GM19035 (cell line): ENCODE data around the gene JAG1.

Experiments used
- ATAC-seq: cut with Tn5 transposase; IDR thresholded peaks from one replicate; pipeline ENCODE4 v1.9.1; 2021; ENCODE audit not compliant: unreplicated experiment

The JAG1 gene

DNA sequence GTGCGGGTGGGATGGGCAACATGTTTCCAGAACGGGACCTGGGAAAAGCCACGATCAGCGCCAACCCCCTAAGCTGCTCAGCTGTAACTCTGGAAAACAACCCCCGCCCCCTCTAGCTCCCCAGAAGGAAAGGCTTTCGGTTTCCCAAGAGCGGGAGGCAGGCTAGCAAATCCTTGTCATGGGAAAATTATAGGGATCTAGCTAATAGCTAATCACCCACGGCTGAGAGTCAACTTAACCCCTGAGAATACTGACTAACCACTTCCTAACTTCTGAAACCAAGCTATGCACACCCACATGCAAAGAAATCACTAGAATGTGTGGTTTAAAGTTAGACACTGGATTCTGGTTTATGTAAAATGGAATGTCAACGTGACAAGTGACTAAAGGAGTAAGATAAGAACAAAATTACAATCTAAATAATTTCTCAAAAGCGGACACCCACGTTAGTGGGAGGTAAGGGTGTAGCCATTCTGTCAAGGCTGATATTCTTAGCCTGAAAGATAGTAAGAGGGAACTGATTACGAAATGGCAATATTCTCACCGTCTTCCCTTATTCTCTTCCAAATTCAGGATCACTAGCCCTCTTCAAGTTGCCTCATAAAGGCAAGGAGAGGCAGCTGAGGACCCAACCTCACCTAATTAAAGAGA is 20.1 kb downstream of the JAG1 start:
- no peak for ATAC-seq

DNA sequence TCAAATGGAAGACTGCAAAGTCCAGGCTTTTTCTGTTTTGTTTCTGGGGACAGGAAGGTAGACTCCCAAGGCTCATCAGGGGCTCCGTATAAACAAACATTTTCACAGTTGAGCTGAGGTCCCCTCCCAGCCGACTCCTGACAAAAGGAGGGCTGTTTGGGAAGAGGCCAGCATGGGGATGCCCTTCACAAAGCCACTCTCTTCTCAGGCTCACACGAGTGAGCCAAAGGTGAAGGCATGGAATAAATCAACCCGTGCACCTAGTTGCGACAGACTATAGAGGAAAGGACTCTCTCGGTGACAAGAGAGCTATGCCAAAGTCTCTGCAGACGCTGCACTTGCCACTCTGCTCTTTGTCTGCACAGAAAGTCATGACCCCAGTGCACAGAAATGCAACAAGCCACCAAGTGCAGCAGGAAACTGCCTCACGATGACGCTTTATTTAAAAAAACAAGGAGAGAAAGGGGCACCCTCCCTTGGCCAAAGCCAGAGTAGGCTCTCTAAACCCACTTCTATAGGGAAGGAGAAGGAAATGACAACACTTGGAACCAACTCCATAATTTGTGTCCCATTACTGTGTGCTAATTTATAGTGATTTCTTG is 21.0 kb downstream of the JAG1 start:
- no peak for ATAC-seq

DNA sequence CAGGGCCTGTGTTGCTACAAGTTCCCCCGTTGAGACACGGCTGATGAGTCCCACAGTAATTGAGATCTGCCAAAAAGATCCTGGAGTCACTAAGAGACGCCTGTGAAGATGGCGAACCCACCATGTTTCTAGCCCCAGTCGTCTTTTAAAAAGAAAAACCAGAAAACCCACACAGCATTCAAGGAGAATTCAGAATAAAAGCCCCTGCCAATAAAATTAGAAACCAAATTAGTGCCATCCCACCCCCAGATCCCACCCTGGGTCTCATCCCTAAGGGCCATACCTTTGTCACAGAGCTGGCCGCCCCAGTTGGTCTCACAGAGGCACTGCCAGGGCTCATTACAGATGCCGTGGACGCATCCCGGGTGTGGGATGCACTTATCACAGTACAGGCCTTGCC is 21.6 kb downstream of the JAG1 start:
- no peak for ATAC-seq

DNA sequence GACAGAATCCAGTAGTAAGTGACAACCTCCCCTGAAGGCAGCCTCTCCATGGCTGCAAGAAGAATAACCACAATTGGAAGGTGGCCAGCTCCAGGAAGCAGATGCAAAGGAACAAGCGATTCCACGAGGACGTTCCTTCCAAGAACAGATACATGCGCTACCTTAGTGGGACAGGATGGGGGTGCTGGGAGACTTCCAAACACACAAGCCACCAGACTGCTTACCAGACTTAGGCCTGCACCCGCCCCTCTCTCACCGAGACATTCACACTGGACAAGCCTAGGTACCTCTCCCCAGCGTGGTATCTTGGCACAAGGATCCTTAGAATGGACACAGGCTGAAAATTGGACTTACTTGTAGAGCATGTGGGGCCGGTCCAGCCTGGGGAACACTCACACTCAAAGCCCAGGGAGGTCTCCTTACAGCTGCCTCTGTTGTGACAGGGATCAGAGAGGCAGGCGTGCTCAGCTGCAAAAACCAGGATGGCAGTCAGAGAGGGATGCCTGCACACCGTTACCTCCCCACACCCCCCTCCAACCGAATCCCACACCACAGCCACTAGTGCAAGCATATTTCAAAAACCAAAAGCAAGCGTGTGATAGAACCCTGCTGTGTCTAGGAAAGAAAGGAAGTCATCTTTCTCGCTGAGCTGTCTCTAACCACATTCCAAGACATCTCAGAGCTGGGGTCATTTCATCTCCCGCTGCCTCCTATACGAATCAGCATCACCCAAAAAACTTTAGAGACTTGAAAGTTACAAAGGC is 22.4 kb downstream of the JAG1 start:
- no peak for ATAC-seq

DNA sequence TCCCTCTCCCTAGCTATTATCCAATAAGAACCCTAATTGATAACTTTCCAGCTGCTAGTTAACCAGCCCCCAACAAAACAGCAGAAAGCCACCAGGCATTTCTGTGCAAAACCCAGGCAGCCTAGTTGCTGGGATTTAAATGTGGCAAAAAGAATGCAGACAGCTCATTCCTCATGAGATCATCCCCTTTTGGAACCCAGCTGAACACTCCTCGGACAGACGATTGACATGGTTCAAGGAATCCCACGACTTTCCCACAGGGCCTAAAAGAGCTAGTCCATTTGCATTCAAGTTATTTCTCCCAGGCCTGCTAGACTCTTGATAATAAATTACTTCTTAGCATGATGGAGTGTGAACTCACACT is 24.0 kb downstream of the JAG1 start:
- ATAC-seq = no peak

DNA sequence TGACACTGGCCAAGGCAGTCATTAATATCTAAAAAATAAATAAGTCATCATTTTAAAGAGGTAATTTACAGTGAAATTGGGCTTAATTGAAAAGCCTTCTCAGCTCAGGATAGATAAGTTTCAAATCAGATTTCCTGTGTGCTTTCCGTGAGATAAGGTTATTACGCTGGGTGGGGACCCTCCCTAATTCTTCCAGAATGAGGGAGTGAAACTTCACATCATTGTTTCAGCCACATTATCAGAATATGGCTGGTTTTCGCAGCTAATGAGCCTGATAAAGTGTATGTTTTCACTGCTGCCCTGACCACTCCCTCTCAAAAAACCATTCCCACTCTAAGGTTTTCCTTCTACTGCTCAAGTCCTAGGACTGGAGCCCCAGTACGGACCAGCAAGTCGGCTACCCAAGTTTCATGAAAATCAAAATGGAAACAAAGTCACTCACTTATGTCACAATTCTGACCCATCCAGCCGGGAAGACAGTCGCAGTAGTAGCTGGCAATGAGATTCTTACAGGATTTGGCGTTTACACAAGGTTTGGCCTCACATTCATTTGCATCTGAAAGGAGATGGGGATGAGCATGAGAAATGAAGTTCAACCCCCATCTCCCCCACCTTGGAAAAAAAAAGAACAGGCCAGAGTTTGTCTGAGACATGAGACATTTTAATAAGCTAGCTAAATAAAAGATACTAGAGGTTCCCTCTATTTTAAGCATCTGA is 24.6 kb downstream of the JAG1 start:
- no peak for ATAC-seq

DNA sequence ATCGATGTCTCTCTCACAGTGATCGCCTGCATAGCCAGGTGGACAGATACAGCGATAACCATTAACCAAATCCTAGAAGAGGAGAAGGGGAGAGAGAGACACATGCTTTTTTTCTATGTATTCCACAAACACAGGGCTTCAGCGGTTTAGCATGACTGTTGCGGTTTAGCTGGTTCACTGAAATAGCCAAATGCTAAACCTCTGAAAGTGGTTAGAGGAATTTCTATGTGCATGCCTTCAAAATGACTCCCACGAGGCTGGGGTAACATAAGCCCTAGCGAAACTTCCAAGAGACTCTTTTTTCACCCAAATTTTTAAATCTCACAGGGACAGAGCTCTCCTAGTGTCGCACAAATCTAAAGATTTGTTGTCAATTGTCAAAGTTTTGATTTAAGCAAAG is 25.1 kb downstream of the JAG1 start:
- ATAC-seq = no peak

DNA sequence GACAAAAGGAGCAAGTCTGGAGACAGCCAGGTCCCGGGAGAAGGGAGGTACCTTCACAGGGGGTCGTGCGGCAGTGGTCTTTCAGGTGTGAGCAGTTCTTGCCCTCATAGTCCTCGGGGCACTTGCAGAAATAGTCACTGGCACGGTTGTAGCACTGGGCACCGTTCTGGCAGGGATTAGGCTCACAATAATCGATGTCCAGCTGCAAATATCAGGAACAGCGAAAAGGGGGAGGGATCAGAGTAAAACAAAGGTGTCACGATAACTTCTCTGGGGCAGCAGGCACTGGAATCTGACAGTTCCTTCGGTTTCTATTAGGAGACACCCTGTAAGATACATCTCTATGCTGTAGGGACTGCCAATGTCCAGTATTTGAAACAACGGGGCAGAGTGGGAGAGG is 25.9 kb downstream of the JAG1 start:
- no peak for ATAC-seq

DNA sequence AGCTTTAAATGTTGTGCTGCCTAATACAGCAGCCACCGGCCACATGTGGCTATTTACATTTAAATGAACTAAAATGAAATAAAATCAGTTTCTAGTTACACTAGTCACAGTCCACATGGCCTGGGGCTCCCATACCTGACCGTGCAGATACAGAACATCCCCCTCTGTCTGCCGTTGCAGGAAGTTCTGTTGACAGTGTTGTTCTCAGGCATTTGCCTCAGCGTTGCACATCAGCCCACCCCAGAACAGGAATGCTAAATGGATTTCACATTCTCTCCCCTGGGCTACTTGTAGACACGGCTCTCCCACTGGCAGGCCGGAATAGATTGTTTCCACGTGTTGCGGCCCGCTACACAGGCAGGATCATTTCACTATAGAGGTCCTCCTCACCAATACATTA is 26.3 kb downstream of the JAG1 start:
- ATAC-seq = no peak

DNA sequence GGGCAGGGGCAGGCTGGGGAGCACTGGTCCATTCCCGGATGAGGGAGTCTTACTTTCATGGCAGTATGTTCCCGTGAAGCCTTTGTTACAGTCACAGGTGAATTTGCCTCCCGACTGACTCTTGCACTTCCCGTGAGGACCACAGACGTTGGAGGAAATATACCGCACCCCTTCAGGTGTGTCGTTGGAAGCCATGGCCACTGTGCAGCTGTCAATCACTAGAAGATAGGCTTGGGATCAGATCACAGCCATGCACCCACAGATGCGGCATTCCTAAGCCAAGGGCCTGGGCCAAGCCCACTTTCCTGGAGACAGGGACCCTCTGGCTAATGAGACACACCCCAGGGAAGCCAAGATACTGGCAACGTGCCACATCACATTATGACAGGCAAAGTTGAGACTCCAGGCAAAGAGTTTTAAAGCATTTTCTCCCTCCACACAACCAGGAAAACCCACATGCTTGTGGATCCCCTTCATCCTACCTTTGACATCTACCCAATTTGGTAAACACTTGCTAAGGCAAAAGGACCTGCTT is 26.8 kb downstream of the JAG1 start:
- ATAC-seq = no peak

DNA sequence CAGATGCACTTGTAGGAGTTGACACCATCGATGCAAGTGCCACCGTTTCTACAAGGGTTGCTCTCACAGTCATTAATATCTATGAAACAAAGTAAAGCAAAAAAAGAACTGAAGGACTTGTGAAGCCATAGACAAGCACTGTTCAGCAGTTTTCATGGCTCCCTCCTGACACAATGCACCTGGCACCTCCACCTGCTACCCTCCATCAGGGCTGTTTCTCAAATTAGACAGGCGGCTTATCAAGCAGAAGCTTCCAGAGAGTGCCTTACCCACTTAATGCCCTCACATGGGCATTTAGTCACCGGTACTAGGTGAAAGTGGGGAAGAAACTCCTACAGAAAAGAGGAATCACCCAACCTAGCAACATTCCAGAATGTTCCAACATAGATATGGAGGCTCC is 27.8 kb downstream of the JAG1 start:
- no peak for ATAC-seq

DNA sequence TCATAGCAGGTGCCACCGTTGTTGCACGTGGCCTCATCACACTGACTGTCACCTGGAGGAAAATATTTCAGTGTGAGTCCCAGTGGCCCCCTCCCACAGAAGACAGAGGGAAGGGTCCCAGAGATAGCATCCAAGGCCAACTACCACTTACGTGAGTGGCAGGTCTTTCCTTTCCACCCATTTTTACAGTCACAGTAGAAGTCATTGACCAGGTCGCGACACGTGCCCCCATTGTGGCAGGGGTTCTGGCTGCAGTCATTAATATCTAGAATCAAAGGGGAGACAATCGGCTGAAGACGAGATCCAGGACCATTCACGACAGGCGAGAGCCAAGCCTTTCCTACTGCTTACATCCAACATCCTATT is 28.6 kb downstream of the JAG1 start:
- ATAC-seq = no peak

DNA sequence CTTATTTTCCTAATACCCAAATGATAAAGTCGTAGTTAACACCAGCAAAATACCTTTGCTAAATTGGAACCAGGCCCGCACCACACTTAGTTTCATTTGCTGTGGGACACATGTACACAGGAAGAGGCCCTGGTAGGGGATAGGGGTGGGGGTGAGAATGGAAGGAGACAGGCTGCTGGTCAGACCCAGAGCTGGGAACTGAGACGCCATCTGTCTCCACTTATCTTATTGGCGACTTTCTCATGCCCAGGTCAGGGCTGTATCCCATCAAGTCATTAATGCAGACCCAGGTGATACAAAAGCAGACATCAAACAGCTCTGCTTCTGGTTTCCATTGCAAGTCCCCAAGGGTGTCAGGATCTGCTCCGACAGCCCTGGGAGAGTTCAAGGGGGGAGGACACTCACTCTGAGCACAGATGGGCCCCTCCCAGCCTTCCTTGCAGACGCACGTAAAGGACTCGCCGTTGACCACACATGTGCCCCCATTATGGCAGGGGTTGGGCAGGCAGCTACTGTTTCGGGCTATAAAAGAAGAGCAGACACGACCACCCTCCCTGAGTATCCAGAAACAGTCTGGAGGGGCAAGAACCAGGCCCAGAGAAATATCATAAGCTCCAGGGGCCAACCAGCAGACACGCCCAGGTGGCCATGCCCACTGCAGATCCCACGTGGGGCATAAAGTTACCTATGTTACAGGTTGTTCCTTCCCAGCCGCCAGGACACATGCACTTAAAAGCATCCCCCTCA is 29.2 kb downstream of the JAG1 start:
- no peak for ATAC-seq

DNA sequence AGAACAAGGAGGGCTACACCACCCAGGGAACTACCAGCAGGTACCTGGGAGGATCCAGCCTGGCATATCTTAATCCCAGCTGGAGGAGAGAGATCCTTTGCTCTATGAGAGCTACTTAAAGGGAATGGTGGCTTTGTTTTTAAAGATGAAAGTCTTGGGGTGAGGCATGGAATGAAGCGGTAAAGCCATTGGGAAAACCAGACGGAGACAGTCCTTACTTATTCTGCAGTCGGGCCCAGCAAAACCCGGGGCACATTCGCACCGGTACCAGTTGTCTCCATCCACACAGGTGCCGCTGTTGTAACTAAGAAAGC is 30.3 kb downstream of the JAG1 start:
- no peak for ATAC-seq

DNA sequence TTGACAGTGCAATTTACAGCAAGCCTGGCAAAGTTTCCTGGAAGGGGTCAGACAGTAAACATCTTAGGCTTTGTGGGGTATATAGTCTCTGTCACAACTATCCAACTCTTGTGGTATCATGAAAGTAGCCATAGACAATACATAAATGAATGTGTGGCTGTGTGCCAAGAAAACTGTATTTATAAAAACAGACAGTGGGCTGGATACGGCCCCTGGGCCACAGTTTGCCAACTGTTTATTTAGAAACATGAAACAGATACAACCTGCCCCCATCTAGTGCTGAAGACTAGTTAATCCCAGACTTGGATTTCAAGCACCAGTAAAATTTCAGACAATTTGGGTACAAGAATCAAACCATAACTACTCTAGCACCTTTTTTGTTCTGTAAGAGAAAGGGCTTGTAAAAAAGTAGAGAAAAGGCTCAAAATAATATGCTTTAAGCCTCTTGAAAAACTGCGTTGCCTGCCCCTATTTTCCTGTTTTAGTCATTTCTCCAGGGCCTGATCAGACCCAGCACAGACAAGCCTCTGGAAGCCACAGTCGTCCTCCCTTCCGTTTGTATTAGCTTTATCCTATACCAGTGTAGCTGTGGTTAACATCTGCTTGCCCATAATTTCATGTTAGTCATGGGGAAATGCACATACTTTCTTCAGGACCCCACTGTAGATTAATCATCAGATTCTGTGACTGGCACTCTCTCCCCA is 30.8 kb downstream of the JAG1 start:
- ATAC-seq = no peak

DNA sequence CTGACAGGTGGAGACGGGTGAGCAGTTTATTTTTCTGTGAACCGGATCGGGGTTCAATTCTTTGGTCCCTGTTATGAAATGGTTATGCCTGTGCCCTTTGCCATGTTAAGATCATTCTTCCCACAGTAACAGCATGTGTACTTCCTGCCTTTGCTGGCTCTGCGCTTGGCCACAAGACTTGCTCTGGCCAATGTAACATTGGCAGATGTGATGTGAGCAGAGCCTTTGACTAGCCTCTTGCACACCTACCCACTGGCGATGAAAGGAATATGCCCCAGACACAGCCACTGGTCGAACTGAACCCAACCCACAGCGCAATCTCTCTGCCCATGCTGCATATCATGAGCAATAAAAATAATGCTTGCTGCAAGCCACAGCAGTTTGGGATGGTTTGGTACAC is 31.9 kb downstream of the JAG1 start:
- no peak for ATAC-seq

DNA sequence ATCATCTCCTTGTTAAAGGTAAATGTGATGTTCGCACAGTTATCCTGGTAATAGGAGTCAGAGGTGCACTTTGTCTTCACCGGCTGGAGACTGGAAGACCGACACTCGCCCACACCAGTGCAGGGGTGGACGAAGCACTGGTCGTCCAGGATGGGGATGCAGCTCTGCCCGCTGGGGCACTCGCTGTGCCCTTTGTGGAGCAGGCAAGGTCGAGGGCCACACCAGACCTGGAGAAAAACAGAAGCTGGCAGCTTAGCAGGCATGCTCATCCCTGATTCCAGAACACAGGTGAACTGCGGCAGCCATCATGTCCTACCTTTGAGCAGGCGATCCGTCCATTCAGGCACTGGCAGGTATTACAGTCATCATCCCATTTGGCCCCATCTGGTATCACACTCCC is 32.3 kb downstream of the JAG1 start:
- ATAC-seq = no peak

DNA sequence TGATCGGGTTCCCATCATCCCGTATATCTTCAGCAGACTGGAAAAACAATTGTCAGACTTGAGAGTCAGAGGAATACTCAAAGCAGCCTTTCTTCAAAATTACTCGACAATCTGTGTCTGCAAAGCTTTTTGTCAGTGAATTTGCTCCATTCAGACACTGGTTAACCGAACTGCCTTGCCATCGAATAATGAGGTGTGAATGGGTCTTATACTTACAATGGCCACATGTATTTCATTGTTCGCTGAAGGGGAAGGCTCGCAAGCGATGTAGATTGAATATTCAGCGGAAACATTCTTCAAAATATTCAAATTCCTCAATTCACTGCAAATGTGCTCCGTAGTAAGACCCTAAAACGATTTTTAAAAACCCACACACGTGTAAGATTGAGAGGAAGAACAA is 32.9 kb downstream of the JAG1 start:
- no peak for ATAC-seq

DNA sequence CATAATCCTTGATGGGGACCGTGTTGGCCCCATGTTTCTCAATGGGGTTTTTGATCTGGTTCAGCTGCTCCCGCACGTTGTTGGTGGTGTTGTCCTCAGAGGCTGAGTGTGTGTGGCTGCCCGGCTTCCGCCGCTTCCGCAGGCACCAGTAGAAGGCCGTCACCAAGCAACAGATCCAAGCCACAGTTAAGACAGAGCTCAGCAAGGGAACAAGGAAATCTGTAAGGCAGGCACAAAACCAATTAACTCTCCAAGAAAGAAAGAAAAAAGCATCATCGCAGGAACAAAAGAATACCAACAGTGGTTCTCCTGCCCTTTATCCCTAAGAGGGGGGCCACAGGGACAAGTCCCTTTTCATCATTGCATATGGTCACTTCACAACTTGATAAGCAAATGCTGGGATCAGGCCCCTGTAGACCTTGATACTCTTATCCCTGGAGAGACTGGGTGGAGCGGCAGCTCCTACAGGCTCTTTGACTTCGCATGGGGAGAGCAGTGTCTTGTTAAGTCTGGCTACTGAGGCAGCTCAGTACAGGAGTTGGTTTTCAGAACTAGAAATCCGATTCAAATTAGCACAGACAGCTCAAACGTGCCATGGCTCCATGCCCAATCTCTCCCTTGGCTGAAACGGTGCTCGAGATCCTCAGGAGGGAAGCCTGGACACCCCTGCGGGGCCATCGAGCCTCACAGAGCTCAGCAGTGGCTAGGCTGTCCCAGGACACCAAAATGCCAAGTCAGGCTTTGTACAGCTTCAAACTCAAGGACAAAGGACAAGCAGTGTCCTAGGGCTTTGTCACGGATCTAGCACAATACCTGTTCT is 33.9 kb downstream of the JAG1 start:
- no peak for ATAC-seq
